Lung (tissue), 12 donors: Measurements from ENCODE around the gene FOXJ3. TPM values are rescaled to one million over a fixed set of nuclear protein-coding genes. Genes with fewer than 3 reads are reported as not detected.

Experiments
- ATAC-seq: fragments of 200-7000 bp; cut with Tn5 transposase; one replicate; pipeline ENCODE4 v1.9.1; 2020; ENCODE audit warnings: moderate number of reproducible peaks; ENCODE audit not compliant: insufficient read depth, low FRiP score
- DNase-seq, 3 donors: peaks; one replicate each; pipeline ENCODE4 v3.0.0-alpha.2; 2013 to 2017
- H3K27ac ChIP-seq, 2 donors: one replicate each; pipeline ENCODE4 v1.5.1; 2013; ENCODE audit warnings: mild to moderate bottlenecking in 2 of 2, moderate library complexity in 2 of 2, control low read depth in 1 of 2, inconsistent platforms in 1 of 2, low read depth in 1 of 2, low read length in 1 of 2
- H3K27me3 ChIP-seq, 3 donors: one replicate each; pipeline ENCODE4 v1.5.1; 2013; ENCODE audit warnings: low read length in 2 of 3; ENCODE audit not compliant: control insufficient read depth in 3 of 3, insufficient read depth in 3 of 3
- H3K36me3 ChIP-seq, 4 donors: one replicate each; pipeline ENCODE4 v1.5.1; 2013; ENCODE audit warnings: low read length in 4 of 4, mild to moderate bottlenecking in 1 of 4, moderate library complexity in 1 of 4; ENCODE audit not compliant: control insufficient read depth in 4 of 4, insufficient read depth in 4 of 4
- H3K4me1 ChIP-seq, 5 donors: one replicate each; pipeline ENCODE4 v1.5.1; 2013; ENCODE audit warnings: low read length in 5 of 5, mild to moderate bottlenecking in 2 of 5, moderate library complexity in 1 of 5; ENCODE audit not compliant: control insufficient read depth in 5 of 5, insufficient read depth in 5 of 5
- H3K4me3 ChIP-seq: one replicate; pipeline ENCODE4 v1.5.1; 2013; ENCODE audit warnings: mild to moderate bottlenecking, control low read depth, moderate library complexity
- H3K9ac ChIP-seq, 2 donors: one replicate each; pipeline ENCODE4 v1.5.1; 2013; ENCODE audit warnings: low read length in 2 of 2, control low read depth in 1 of 2; ENCODE audit not compliant: insufficient read depth in 1 of 2
- H3K9me3 ChIP-seq, 4 donors: one replicate each; pipeline ENCODE4 v1.5.1; 2013; ENCODE audit warnings: low read length in 3 of 4, mild to moderate bottlenecking in 1 of 4, moderate library complexity in 1 of 4; ENCODE audit not compliant: control insufficient read depth in 4 of 4, insufficient read depth in 3 of 4
- WGBS, 2 donors: extraction: QIAGEN DNeasy Blood & Tissue Kit; methylation state at CpG; one replicate each; pipeline ENCODE4 v1.1.7; 2013; 5-methylcytosine and 5-hydroxymethylcytosine counted together
- polyA plus RNA-seq, 2 donors: library from polyadenylated mRNA; stranded (reverse); fragments of 200-250 nt; gene quantifications; one replicate each; pipeline ENCODE4 v1.2.1, GENCODE V29; 2013
- total RNA-seq, 2 donors: library from RNA; depleted of rRNA in 1 of 2; stranded (reverse); fragments of >200 nt in 1 of 2; gene quantifications; one replicate each; pipeline ENCODE4 v1.2.1, GENCODE V29; 2014 to 2021
- TF ChIP-seq, protein P1 (sequence below): IDR thresholded peaks from 2 replicates; pipeline ENCODE4 v1.5.1; 2012; ENCODE audit warnings: mild to moderate bottlenecking; ENCODE audit errors: control extremely low read depth, extremely low read depth
- donor health status: control.
- donor health status: control.
- donor health status: Bipolar disorder and iron deficiency.
- donor health status: healthy.
- donor health status: DM: yes; HTN: yes; CAD: no.

The FOXJ3 gene
- total and polyA plus RNA-seq, 4 donors, result 11.9 to 106 (median 26.6) TPM

DNA sequence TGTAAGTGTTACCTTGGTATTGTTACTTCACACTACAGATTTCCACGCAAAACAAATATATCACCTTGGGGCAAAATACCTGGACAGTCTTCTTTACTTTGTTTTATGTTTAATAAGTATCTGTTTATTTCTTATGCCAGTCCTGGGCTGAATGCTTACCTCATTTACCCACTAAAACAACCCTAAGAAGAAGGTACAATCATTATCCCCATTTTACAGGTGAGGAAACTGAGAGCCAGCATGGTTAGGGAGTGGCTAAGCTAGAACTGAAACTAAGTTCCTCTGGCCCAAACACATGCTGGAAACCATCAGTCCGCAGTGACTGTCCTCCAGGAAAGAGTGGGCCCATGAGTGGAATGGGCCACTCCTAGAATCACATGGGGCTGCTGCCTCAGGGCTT, 194.8 kb downstream of the FOXJ3 start:
- DNase-seq (no peak), ATAC-seq (no peak)
- Histone ChIP-seq H3K27me3 (peaks cover 0 to 2% (median 0%) of the 10 kb centered on the region in 3 donors), H3K9me3 (no peaks in the 10 kb centered on the region), H3K27ac (no peak overlapping the region), H3K4me3 (no peak overlapping the region), H3K4me1 (peaks cover 0 to 5% (median 0%) of the 10 kb centered on the region in 5 donors), H3K36me3 (no peaks in the 10 kb centered on the region), H3K9ac (no peak overlapping the region)
- WGBS, 2 donors, result 81 to 95% methylated on average over 2 of the region's 2 CpGs
- TF ChIP-seq, protein P1, sequence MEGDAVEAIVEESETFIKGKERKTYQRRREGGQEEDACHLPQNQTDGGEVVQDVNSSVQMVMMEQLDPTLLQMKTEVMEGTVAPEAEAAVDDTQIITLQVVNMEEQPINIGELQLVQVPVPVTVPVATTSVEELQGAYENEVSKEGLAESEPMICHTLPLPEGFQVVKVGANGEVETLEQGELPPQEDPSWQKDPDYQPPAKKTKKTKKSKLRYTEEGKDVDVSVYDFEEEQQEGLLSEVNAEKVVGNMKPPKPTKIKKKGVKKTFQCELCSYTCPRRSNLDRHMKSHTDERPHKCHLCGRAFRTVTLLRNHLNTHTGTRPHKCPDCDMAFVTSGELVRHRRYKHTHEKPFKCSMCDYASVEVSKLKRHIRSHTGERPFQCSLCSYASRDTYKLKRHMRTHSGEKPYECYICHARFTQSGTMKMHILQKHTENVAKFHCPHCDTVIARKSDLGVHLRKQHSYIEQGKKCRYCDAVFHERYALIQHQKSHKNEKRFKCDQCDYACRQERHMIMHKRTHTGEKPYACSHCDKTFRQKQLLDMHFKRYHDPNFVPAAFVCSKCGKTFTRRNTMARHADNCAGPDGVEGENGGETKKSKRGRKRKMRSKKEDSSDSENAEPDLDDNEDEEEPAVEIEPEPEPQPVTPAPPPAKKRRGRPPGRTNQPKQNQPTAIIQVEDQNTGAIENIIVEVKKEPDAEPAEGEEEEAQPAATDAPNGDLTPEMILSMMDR, result no peak

DNA sequence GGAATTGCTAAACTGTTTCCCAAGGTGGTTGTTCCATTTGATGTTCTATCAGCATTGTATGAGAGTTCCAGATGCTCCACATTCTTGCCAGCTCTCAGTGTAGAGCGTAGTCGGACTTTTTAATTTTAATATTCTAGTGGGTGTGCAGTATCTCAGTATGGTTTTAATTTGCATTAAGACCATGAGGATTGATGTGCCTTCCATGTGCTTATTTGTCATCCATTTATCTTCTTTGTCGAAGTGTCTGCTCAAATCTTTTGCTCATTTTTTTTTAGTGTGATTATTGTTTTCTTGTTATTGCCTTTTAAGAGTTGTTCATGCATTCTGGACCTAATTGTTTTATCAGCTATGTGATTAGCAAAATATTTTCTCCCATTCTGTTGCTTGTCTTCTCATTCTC, 195.6 kb downstream of the FOXJ3 start:
- no peaks in the 10 kb centered on the region for H3K36me3 ChIP-seq
- DNase-seq (no peak), ATAC-seq (no peak)
- H3K9ac ChIP-seq, result no peak overlapping the region
- H3K27me3 ChIP-seq, result peaks cover 0 to 2% (median 0%) of the 10 kb centered on the region in 3 donors
- no peaks in the 10 kb centered on the region for H3K9me3 ChIP-seq
- H3K27ac ChIP-seq, result no peak overlapping the region
- no peak overlapping the region for H3K4me3 ChIP-seq
- peaks cover 0 to 6% (median 0%) of the 10 kb centered on the region in 5 donors for H3K4me1 ChIP-seq
- TF ChIP-seq, protein P1, result no peak
- 92 to 94% methylated on average over 3 of the region's 3 CpGs for WGBS, 2 donors

DNA sequence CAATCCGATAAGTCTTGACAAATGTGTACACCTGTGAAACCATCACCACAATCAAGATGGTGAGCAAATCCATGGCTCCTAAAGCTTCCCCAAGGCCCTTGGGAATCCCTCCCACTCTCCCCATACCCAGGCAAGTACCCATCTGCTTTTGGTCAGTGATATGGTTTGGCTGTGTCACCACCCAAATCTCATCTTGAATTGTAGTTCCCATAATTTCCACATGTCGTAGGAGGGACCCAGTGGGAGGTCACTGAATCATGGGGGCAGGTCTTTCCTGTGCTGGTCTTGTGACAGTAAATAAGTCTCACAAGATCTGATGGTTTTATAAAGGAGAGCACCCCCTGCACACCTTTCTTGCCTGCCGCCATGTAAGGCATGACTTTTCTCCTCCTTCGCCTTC, 196.4 kb downstream of the FOXJ3 start:
- DNase-seq (no peak), ATAC-seq (no peak)
- no peak overlapping the region for H3K4me3 ChIP-seq
- H3K4me1 ChIP-seq, result peaks cover 0 to 3% (median 0%) of the 10 kb centered on the region in 5 donors
- TF ChIP-seq, protein P1, result no peak
- WGBS, 2 donors, result 91 to 93% methylated on average over 4 of the region's 4 CpGs
- no peak overlapping the region for H3K27ac ChIP-seq
- H3K9me3 ChIP-seq, result no peaks in the 10 kb centered on the region
- H3K27me3 ChIP-seq, result no peaks in the 10 kb centered on the region
- no peaks in the 10 kb centered on the region for H3K36me3 ChIP-seq
- no peak overlapping the region for H3K9ac ChIP-seq

DNA sequence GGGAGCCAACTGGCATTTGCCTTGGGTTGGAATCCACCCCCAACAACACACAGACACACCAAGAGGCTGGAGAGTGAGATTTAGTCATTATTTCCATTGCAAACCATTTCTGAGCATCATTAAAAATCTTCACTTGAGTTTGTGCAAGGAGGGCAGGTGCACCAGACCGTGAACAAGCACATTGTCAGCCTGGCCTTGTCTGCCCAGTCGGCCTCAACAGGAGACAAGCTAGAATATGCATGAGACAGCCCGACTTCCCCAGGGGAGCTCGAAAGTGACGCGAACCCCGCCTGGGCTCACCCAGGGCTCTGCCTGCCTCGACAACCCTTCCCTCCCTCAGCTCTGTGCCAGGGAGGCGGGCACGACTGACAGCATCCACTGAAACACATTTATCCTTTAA, 197.3 kb downstream of the FOXJ3 start:
- no peaks in the 10 kb centered on the region for H3K36me3 ChIP-seq
- H3K4me1 ChIP-seq, result peaks cover 0 to 3% (median 0%) of the 10 kb centered on the region in 5 donors
- H3K27me3 ChIP-seq, result no peaks in the 10 kb centered on the region
- TF ChIP-seq, protein P1, result no peak
- DNase-seq (no peak), ATAC-seq (no peak)
- no peak overlapping the region for H3K9ac ChIP-seq
- no peak overlapping the region for H3K4me3 ChIP-seq
- H3K27ac ChIP-seq, result no peak overlapping the region
- 85 to 87% methylated on average over 10 of the region's 10 CpGs for WGBS, 2 donors
- no peaks in the 10 kb centered on the region for H3K9me3 ChIP-seq
